GM19395 (cell line): Measurements from ENCODE around the gene TMEM270.

ENCODE experiments used
- ATAC-seq: cut with Tn5 transposase; IDR thresholded peaks from one replicate; pipeline ENCODE4 v1.9.1; 2021; ENCODE audit warnings: mild to moderate bottlenecking, moderate library complexity; ENCODE audit not compliant: unreplicated experiment

Gene TMEM270

GRCh38 chr7:73903321-73904218 is 42.6 kb downstream of the TMEM270 start:
- ATAC-seq: no peak

GRCh38 chr7:73904219-73905137 is 43.5 kb downstream of the TMEM270 start:
- ATAC-seq: no peak

- ATAC-seq: no peak
Observed at GRCh38 chr7:73905360-73905759, 44.4 kb downstream of the TMEM270 start.

- no peak for ATAC-seq
Observed at GRCh38 chr7:73906874-73907273, 45.9 kb downstream of the TMEM270 start.

- no peak for ATAC-seq
Observed at GRCh38 chr7:73907554-73908122, 46.7 kb downstream of the TMEM270 start.

GRCh38 chr7:73908123-73908611 is 47.2 kb downstream of the TMEM270 start:
- no peak for ATAC-seq

- no peak for ATAC-seq
Observed at GRCh38 chr7:73909051-73909941, 48.3 kb downstream of the TMEM270 start.

- ATAC-seq: no peak
Observed at GRCh38 chr7:73909996-73910395, 49.0 kb downstream of the TMEM270 start.

- no peak for ATAC-seq
Observed at GRCh38 chr7:73912223-73912622, 51.3 kb downstream of the TMEM270 start.
